ENCODE results near the gene SEC11C. TPM values are rescaled to one million over a fixed set of nuclear protein-coding genes. Genes with fewer than 3 reads are reported as not detected.

SEC11C gene
- 21.7 and 25.0 TPM in 2 replicates for total RNA-seq (2014; rRNA removed; shearing (Covaris generic))

DNA sequence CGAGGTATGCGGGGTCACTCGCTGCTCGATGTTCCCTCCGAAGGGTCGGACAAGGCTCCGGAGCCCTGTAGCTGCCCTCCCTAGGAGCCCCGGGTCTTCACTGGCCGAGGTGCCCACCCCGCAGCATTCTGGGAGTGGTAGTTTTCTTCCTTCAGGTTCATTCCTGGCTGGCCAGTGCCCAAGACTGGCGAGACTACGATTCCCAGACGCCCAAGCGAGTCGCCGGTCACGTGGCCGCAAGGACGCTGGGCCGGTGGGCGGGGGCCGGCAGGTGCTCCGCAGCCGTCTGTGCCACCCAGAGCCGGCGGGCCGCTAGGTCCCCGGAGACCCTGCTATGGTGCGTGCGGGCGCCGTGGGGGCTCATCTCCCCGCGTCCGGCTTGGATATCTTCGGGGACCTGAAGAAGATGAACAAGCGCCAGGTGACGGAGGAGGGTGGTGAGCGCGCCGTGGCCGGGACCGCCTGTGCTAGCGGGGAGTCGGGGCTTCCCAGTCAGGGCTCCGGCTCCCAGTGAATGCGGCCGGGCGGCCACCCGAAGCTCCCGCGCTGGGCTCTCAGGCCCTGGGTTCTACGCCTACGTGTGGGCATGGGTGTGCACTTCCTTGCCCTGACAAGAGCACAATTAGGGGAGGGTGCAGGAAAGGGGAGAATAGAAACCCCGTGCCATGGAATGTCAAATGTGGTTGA is at the start of gene SEC11C:
SEC11C (plus strand) TSS at position 270 of the 687 bp plus-strand sequence; CDS start at position 335, 65 bp downstream.
- H3K9me3 ChIP-seq (replicated peaks) = no peaks in the 10 kb centered on the region

DNA sequence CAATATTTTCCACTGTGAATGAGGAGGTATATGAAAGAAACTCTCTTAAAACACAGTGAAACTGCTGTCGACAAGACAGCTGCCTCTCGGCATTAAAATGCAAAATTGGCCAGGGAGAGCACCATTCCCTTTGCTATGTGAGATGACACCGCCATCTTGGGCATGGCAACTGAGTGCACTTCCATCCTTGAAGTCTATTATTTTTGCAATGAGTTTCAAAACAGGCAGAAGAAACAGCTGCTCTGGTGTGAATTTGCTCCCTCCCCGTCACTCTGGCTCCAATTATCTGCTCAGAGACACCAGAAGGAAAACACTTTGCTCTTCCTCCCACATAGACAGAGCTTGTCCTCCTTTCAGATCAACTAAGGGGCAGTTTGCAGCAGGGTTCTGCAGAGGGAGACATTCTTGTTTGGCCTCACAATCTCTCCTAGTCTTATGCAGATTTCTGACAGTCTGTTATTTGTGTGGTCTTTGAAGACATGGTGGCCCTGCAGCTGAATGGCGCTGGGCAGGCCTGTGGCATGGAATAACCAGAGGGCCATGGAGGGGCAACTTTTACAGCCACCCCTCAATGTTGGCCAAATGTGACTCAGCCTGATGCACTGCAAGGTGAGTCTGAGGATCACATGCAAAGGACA is 48.6 kb upstream of the SEC11C start:
- H3K4me1 ChIP-seq (replicated peaks) = no peaks in the 10 kb centered on the region
- DNase-seq (ENCODE audit: low read depth in 1 of 2, low spot score in 2 of 2) = no peak
- H3K4me3 ChIP-seq = no peak overlapping the region
- no peaks in the 10 kb centered on the region for H3K9me3 ChIP-seq (replicated peaks)
- no peaks in the 10 kb centered on the region; the same call in 1 of the 2 replicates for H3K27me3 ChIP-seq (replicated peaks)
- no peak overlapping the region for H3K27ac ChIP-seq
- H3K36me3 ChIP-seq = no peaks in the 10 kb centered on the region

More for the DNA sequence above, at the start of gene SEC11C:
- Histone ChIP-seq H3K27me3 (replicated peaks) (peaks cover 5% of the 10 kb centered on the region; the same call in 1 of the 2 replicates), H3K4me1 (replicated peaks) (peaks cover 6% of the 10 kb centered on the region), H3K4me3 (peak within 1 kb of the TSS; percentile 60), H3K27ac (peak within 1 kb of the TSS; percentile 37; the same call in 1 of the 2 replicates), H3K36me3 (no peaks in the 10 kb centered on the region)
- peak; percentile 93 to 95 for DNase-seq (ENCODE audit: low read depth in 1 of 2, low spot score in 2 of 2)

DNA sequence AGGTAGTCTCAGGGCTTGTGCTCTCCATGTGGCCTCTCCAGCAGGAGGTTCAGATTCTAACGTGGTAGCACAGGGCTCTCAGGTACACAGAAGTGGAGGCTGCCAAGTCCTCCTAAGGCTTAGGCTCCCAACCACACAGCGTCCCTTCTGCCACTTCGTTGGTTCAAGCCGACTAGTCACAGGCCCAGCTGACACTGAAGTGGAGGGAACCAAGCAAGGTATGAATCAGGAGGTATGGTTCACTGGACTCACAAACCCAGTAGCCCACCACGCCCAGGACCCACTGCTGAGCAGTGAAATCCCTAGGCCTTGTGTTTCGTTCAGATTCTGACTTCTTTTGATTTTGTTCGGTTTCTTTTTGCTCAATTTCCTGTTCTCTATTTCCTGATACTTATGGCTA is 46.0 kb upstream of the SEC11C start:
- no peak for DNase-seq (ENCODE audit: low read depth in 1 of 2, low spot score in 2 of 2)
- Histone ChIP-seq H3K4me1 (replicated peaks) (no peaks in the 10 kb centered on the region), H3K9me3 (replicated peaks) (no peaks in the 10 kb centered on the region), H3K36me3 (no peaks in the 10 kb centered on the region), H3K27me3 (replicated peaks) (peaks cover 10% of the 10 kb centered on the region), H3K27ac (no peak overlapping the region), H3K4me3 (no peak overlapping the region)

DNA sequence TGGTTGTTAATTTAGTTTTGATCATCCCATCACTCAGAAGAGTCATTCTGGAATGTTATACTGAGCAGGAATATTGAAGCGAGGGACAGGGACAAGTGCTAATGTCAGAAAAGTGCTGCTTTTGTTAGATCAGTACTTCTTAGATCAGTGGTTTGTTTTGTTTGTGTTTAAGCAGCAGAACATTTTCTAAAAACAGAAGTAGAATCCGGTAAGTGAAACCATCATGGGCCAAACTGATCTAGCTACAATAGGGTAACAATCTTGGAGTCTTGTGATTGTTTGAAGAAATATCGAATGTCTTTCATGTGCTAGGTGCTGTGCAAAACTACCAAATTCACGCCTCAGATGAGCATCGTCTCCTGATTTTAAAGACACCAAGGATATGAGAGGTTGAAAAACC is 45.1 kb upstream of the SEC11C start:
- peaks cover 10% of the 10 kb centered on the region for H3K27me3 ChIP-seq (replicated peaks)

DNA sequence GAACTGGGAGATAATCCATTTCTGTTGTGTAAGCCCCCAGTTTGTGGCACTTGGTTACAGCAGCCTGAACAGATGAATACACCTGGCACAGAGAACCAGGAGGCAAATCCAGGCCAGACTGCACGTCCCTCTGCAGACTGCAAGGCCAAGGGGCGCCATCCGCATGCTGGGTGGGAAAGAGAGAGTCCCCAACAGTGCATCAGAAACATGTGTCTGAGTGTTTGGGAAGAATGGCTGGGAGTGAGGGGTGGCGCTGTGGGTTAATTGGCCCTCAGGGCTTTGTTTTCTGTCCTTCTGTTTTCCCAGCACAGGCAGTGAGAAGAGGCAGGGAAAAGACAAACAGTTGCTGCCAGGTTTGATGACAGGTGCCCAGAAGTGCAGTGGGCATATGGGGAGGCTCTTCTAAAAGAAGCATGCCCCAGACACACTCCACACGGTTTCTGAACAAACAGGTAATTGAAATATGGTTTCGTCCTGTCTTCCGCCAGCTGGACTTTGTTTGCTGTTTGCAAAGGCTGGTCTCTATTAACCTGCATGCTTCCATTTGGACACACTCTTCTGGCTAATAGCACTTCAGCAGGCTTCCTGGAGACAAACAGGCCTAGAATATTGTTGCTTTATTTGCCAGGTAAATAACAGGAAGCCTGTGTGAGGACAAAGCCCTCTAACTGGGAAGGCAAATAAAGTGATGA is 43.4 kb upstream of the SEC11C start:
- no peak overlapping the region for H3K27ac ChIP-seq
- no peaks in the 10 kb centered on the region for H3K9me3 ChIP-seq (replicated peaks)

More for the DNA sequence above, 45.1 kb upstream of the SEC11C start:
- H3K9me3 ChIP-seq (replicated peaks) = no peaks in the 10 kb centered on the region
- H3K36me3 ChIP-seq = no peaks in the 10 kb centered on the region
- H3K4me1 ChIP-seq (replicated peaks) = no peaks in the 10 kb centered on the region
- H3K4me3 ChIP-seq = no peak overlapping the region
- DNase-seq (ENCODE audit: low read depth in 1 of 2, low spot score in 2 of 2) = no peak
- no peak overlapping the region for H3K27ac ChIP-seq

DNA sequence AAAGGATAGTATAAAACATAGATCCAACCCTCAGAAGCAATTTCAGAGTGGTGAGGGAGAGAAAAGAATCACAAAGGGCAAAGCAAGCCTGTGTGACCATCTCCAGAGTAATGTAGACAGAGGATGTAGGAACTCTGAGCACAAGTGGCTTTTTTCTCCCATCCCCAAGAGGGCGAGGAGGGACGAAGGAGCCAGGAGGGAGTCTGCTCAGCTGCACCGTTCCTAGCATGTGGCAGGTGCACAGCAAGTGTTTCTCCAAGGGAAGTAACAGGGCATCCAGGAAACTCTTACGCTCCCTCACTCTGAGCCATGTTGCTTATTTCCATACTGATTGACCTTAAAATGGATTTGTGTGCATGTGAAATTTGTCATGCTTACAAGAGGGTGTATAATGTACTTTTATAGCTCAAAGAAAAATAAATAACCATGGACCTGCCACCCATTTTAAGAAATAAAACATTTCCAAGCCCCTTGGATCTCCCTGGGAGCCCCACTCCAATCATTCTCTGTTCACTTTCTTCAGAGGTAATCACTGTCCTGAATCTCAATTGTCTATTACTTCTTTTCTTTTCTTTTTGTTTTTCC is 37.8 kb upstream of the SEC11C start:
- Histone ChIP-seq H3K4me1 (replicated peaks) (no peaks in the 10 kb centered on the region), H3K27ac (no peak overlapping the region), H3K27me3 (replicated peaks) (peaks cover 54% of the 10 kb centered on the region), H3K9me3 (replicated peaks) (no peaks in the 10 kb centered on the region), H3K4me3 (no peak overlapping the region), H3K36me3 (no peaks in the 10 kb centered on the region)
- no peak for DNase-seq (ENCODE audit: low read depth in 1 of 2, low spot score in 2 of 2)

More for the DNA sequence above, 43.4 kb upstream of the SEC11C start:
- Histone ChIP-seq H3K4me1 (replicated peaks) (no peaks in the 10 kb centered on the region), H3K4me3 (no peak overlapping the region), H3K27me3 (replicated peaks) (peaks cover 21% of the 10 kb centered on the region), H3K36me3 (no peaks in the 10 kb centered on the region)
- DNase-seq (ENCODE audit: low read depth in 1 of 2, low spot score in 2 of 2) = no peak

DNA sequence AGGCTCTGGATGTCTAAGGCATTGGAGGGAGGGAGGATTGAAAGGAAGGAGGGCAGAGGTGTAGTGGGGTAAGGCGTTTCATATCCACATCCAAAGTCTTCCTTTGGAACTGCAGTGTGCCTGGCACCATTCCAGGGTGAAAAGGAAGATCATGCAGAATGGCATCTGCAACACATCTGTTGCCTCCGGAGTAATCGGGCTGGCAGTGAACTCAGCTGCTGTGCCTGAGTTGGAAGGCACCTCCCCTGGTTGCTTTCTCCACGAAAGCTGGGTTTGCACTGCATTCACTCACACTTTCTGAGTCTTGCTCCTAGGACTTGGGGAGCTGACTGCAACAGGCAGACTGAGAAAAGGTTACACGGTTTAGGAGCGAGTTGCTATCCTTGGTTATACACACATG is 30.3 kb upstream of the SEC11C start:
- no peak for DNase-seq (ENCODE audit: low read depth in 1 of 2, low spot score in 2 of 2)
- H3K9me3 ChIP-seq (replicated peaks) = 0 out of 2 replicates have a peak, but pooled peaks cover 2% of the 10 kb centered on the region
- H3K27ac ChIP-seq = no peak overlapping the region
- H3K4me1 ChIP-seq (replicated peaks) = no peaks in the 10 kb centered on the region
- no peaks in the 10 kb centered on the region for H3K36me3 ChIP-seq
- H3K27me3 ChIP-seq (replicated peaks) = peaks cover 40% of the 10 kb centered on the region
- no peak overlapping the region for H3K4me3 ChIP-seq

DNA sequence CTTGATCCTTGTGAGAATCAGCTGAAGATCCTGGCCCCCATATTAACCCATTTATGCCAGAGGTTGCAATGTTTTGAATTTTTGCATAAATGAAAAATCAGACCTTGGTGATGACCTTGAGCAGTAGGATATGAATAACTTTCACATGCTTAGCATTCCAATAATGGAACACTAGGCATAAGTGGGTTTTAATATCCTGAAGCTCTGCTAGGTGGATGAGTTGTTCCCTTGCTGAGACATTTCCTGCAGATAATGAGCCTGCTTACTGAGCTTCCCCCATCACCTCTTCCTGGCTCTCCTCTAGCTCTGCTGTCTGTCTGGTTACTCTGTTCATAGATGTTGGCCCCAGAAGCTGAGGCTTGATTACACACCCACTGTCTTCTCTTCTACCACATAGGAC is 25.5 kb upstream of the SEC11C start:
- Histone ChIP-seq H3K27ac (no peak overlapping the region), H3K36me3 (no peaks in the 10 kb centered on the region), H3K9me3 (replicated peaks) (0 out of 2 replicates have a peak, but pooled peaks cover 2% of the 10 kb centered on the region), H3K4me1 (replicated peaks) (no peaks in the 10 kb centered on the region), H3K27me3 (replicated peaks) (peaks cover 6% of the 10 kb centered on the region), H3K4me3 (no peak overlapping the region)
- no peak for DNase-seq (ENCODE audit: low read depth in 1 of 2, low spot score in 2 of 2)

DNA sequence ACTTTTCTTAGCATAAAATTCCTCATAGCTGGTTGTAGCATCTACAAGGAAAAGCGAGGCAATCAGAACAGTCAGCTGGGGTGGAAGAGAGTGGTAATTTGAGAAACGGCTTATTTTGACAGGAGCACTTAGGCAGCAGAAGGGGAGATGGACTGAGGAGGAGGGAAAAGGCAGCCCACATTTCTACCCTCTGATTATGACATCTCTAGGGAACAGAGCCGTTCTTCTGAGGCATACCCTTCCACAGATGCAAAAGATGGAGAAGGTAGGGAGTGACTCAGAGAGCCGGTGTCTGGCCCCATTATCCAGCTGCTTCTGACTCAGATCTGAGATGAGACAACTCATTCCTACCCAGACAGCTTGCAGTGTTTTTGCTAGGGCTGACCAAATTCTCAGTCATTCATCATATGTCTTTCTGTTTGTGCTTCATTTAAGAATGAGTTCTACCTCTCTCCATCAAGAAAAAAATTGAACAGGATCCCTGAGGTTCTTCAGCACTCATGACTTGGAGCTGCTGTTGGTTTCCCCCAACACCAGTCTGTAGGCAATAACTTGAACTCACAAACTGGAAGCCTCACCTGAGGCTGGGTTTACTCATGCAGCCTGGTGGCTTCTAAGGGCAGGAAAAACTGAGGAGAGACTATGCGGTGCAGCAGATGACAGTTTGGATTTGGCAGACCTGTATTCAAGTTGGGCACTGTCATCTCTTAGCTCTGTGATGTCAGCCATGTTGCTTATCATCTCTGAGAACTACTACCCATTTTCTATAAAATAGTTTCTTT is 15.9 kb upstream of the SEC11C start:
- H3K27ac ChIP-seq = no peak overlapping the region

DNA sequence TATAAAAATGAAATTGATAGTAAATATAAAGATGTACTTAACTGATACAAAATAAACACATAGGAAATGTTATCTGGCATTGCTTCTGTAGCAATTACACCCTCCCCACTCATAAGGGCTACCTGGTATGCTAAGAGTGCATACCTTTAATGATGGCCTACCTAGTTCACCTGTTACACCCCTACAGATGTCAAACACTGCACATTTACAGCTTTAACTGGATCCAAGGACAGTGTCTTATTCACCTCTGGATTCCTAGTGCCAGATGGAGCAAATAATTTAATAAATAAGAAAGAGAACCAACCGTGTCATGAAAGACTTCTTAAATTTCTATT is 15.3 kb upstream of the SEC11C start:
- no peak overlapping the region for H3K27ac ChIP-seq
- H3K36me3 ChIP-seq = no peaks in the 10 kb centered on the region
- H3K9me3 ChIP-seq (replicated peaks) = no peaks in the 10 kb centered on the region; the same call in 1 of the 2 replicates
- H3K4me3 ChIP-seq = no peak overlapping the region
- peaks cover 36% of the 10 kb centered on the region for H3K27me3 ChIP-seq (replicated peaks)
- DNase-seq (ENCODE audit: low read depth in 1 of 2, low spot score in 2 of 2) = no peak
- no peaks in the 10 kb centered on the region for H3K4me1 ChIP-seq (replicated peaks)

More for the DNA sequence above, 15.9 kb upstream of the SEC11C start:
- Histone ChIP-seq H3K4me3 (no peak overlapping the region), H3K4me1 (replicated peaks) (no peaks in the 10 kb centered on the region), H3K9me3 (replicated peaks) (no peaks in the 10 kb centered on the region; the same call in 1 of the 2 replicates), H3K36me3 (no peaks in the 10 kb centered on the region), H3K27me3 (replicated peaks) (peaks cover 31% of the 10 kb centered on the region)
- DNase-seq (ENCODE audit: low read depth in 1 of 2, low spot score in 2 of 2) = peak in 1 of 2 experiments; percentile 4

DNA sequence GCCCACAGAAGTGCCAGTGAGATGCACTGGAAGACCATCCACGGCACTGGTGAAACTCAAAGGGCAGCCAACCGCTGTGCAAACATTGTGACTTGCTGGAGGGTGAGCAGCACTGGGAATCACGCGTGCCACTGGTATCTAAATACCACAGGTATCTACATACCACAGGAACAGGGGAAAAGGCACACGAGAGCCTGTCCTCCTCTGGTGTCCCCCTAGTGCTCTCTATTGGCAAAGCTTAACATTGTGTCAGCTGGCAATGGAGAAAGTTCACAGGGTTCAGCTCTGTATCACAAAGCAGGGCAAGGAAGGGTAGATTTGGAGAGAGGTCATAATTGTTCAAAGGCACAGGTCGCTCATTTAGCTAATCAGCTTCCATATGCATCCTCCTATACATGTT is 12.6 kb upstream of the SEC11C start:
- Histone ChIP-seq H3K4me3 (no peak overlapping the region), H3K4me1 (replicated peaks) (no peaks in the 10 kb centered on the region), H3K27ac (no peak overlapping the region), H3K9me3 (replicated peaks) (no peaks in the 10 kb centered on the region), H3K27me3 (replicated peaks) (peaks cover 41% of the 10 kb centered on the region), H3K36me3 (no peaks in the 10 kb centered on the region)
- no peak for DNase-seq (ENCODE audit: low read depth in 1 of 2, low spot score in 2 of 2)

DNA sequence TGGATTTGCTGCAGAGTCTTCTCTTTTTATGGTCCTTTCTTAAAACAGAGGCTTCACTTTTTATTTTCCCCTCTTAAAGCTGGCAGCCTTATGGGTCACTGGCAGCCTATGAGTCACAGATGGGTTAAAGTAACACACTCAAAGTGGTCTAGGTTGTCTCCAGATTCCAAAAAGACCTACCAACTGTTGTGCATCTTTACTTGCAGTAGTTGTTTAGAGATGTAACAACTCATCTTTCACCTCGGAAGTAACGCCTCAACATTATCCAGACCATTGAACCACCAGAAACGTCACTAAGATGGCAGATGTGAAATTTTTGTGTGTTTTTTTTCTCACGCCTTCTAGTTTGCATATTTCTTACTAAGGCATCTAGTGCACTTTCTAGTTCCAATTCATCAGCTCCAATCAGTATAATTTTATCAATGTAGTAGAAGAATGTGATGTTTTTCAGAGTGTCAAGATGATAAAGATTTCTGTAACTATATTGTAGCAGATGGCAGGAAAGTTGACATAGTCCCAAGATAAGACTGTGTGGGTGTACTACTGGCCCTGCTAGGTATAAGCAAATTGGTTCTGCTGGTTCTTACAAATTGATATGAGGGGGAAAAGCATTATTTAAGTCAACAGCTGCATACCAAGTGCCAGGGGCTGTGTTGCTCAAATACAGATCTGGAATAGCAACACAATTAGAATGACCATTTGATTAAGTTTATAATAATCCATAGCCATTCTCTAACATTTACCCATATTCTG is 9.6 kb upstream of the SEC11C start:
- no peak for DNase-seq (ENCODE audit: low read depth in 1 of 2, low spot score in 2 of 2)
- Histone ChIP-seq H3K27ac (no peak overlapping the region), H3K9me3 (replicated peaks) (no peaks in the 10 kb centered on the region), H3K4me3 (no peak overlapping the region), H3K27me3 (replicated peaks) (peaks cover 50% of the 10 kb centered on the region), H3K4me1 (replicated peaks) (no peaks in the 10 kb centered on the region), H3K36me3 (no peaks in the 10 kb centered on the region)
